CD14-positive monocyte (primary cell): ENCODE results near the gene UNC13C. TPM values are rescaled to one million over a fixed set of nuclear protein-coding genes. Genes with fewer than 3 reads are reported as not detected.

ENCODE experiments used
- DNase-seq, 3 donors: peaks; one replicate each; pipeline ENCODE4 v3.0.0-alpha.2; 2011 to 2022
- H2AFZ ChIP-seq: 2 replicates; pipeline ENCODE4 v1.6.0; 2012; ENCODE audit warnings: mild to moderate bottlenecking, low read depth, low read length, inconsistent platforms; ENCODE audit not compliant: insufficient read depth, poor library complexity, severe bottlenecking
- H3K27ac ChIP-seq, 2 donors: 1 replicate in 1 of 2; 2 replicates in 1 of 2; pipeline ENCODE4 v1.5.1; 2012 to 2013; ENCODE audit warnings: low read length in 2 of 2, control low read depth in 1 of 2, inconsistent platforms in 1 of 2, low read depth in 1 of 2, mild to moderate bottlenecking in 1 of 2
- H3K27me3 ChIP-seq, 2 donors: one replicate each; pipeline versions ENCODE4 v1.6.0 to v1.6.1; 2011 to 2013; ENCODE audit warnings: low read length in 2 of 2; ENCODE audit not compliant: control insufficient read depth in 2 of 2, insufficient read depth in 2 of 2
- H3K36me3 ChIP-seq, 2 donors: replicated peaks in 1 of 2; 1 replicate in 1 of 2; 2 replicates in 1 of 2; pipeline versions ENCODE4 v1.5.1 to v1.6.1; 2012 to 2013; ENCODE audit warnings: low read length in 2 of 2, control low read depth in 1 of 2, inconsistent platforms in 1 of 2, mild to moderate bottlenecking in 1 of 2; ENCODE audit not compliant: insufficient read depth in 2 of 2, control insufficient read depth in 1 of 2
- H3K4me1 ChIP-seq, 2 donors: 1 replicate in 1 of 2; 2 replicates in 1 of 2; pipeline versions ENCODE4 v1.5.1 to v1.6.1; 2012 to 2013; ENCODE audit warnings: low read length in 2 of 2, control low read depth in 1 of 2, inconsistent platforms in 1 of 2, mild to moderate bottlenecking in 1 of 2, moderate library complexity in 1 of 2; ENCODE audit not compliant: insufficient read depth in 2 of 2, control insufficient read depth in 1 of 2
- H3K4me2 ChIP-seq: replicated peaks from 2 replicates; pipeline ENCODE3; 2012; ENCODE audit warnings: low read length, moderate library complexity, mild to moderate bottlenecking; ENCODE audit not compliant: poor library complexity, severe bottlenecking; ENCODE audit errors: extremely low read depth
- H3K4me3 ChIP-seq, 3 experiments: fragments of 200-600 bp in 1 of 3; sonication (generic) in 1 of 3; replicated peaks in 1 of 3; 1 replicate in 2 of 3; 2 replicates in 1 of 3; pipeline ENCODE4 v1.5.1; 2011 to 2013; ENCODE audit warnings: low read length in 3 of 3, mild to moderate bottlenecking in 3 of 3, control low read depth in 2 of 3, low read depth in 2 of 3, inconsistent platforms in 1 of 3, moderate library complexity in 1 of 3
- H3K79me2 ChIP-seq: 2 replicates; pipeline ENCODE4 v1.6.0; 2012; ENCODE audit warnings: mild to moderate bottlenecking, control low read depth, inconsistent platforms, low read length, moderate library complexity; ENCODE audit not compliant: insufficient read depth
- H3K9ac ChIP-seq: 2 replicates; pipeline ENCODE4 v1.6.0; 2017; ENCODE audit warnings: low read length, mild to moderate bottlenecking; ENCODE audit not compliant: insufficient read depth, poor library complexity, severe bottlenecking
- H3K9me3 ChIP-seq, 2 donors: replicated peaks in 1 of 2; 1 replicate in 1 of 2; 2 replicates in 1 of 2; pipeline versions ENCODE4 v1.5.1 to v1.6.1; 2012 to 2013; ENCODE audit warnings: low read length in 2 of 2, control low read depth in 1 of 2; ENCODE audit not compliant: control insufficient read depth in 1 of 2, insufficient read depth in 1 of 2
- H4K20me1 ChIP-seq: 2 replicates; pipeline ENCODE4 v1.6.0; 2012; ENCODE audit warnings: mild to moderate bottlenecking, low read length, control low read depth, moderate library complexity; ENCODE audit not compliant: insufficient read depth
- H3K27ac Mint-ChIP-seq, 7 donors: one replicate each; pipeline ENCODE4 v1.8.0; 2020; ENCODE audit warnings: mild to moderate bottlenecking in 7 of 7, mixed read lengths in 7 of 7, moderate library complexity in 6 of 7, inconsistent platforms in 2 of 7
- H3K27me3 Mint-ChIP-seq, 3 donors: one replicate each; pipeline ENCODE4 v1.8.0; 2021 to 2022; ENCODE audit warnings: low read depth in 3 of 3, mild to moderate bottlenecking in 3 of 3, mixed read lengths in 3 of 3, moderate library complexity in 3 of 3, inconsistent platforms in 1 of 3
- H3K36me3 Mint-ChIP-seq, 2 donors: one replicate each; pipeline ENCODE4 v1.8.0; 2020; ENCODE audit warnings: mixed read lengths in 2 of 2, inconsistent platforms in 1 of 2, mild to moderate bottlenecking in 1 of 2
- H3K4me1 Mint-ChIP-seq: one replicate; pipeline ENCODE4 v1.8.0; 2020; ENCODE audit warnings: mild to moderate bottlenecking, mixed read lengths
- H3K4me3 Mint-ChIP-seq, 2 donors: one replicate each; pipeline ENCODE4 v1.8.0; 2020; ENCODE audit warnings: mild to moderate bottlenecking in 2 of 2, mixed read lengths in 2 of 2, moderate library complexity in 1 of 2
- H3K9me3 Mint-ChIP-seq, 7 donors: one replicate each; pipeline ENCODE4 v1.8.0; 2020 to 2022; ENCODE audit warnings: mixed read lengths in 7 of 7, mild to moderate bottlenecking in 6 of 7, moderate library complexity in 6 of 7, inconsistent platforms in 2 of 7
- WGBS: methylation state at CpG from one replicate; pipeline ENCODE4 v1.1.5; 2013; ENCODE audit warnings: missing lambda C conversion rate; ENCODE audit not compliant: insufficient coverage; 5-methylcytosine and 5-hydroxymethylcytosine counted together
- intact Hi-C, 2 donors: fragments of 100-400 bp; cut with micrococcal nuclease; formaldehyde crosslinking; loops; one replicate each; pipeline versions ENCODE4 v1.15.0 to v1.15.1; 2023
- polyA plus RNA-seq, 3 donors: library from polyadenylated mRNA; depleted of rRNA in 1 of 3; unstranded in 2 of 3; stranded (reverse) in 1 of 3; fragments of 300-500 nt in 2 of 3; fragments of >200 nt in 1 of 3; fragmentation: Illumina TruSeq in 2 of 3; gene quantifications; 1 replicate in 2 of 3; 2 replicates in 1 of 3; pipeline ENCODE4 v1.2.3, GENCODE V29; 2012 to 2021
- TF ChIP-seq, protein P1 (sequence below): fragments of 200-600 bp; IDR thresholded peaks from one replicate; pipeline ENCODE4 v1.8.0; 2022; ENCODE audit warnings: antibody characterized with exemption, mild to moderate bottlenecking

Gene UNC13C
- polyA plus RNA-seq, 3 donors: not detected

DNA sequence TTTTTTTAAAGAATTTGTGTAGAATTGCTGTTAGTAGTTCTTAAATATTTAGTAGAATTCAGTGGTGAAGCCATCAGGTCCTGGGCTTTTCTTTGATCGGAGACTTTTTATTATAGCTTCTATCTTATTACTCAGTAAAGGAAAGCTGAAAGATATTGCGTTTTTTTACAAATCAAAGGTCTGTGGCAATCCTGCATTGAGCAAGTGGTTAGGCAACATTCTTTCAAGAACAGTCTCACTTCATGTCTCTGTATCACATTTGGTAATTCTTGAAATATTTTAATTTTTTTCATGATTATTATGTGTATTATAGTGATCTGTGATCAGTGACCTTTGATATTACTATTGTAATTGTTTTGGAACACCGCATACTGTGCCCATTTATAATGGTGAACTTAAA lies 140.8 kb downstream of the UNC13C start:
- H3K27ac ChIP-seq: no peak overlapping the region
- no peaks in the 10 kb centered on the region for H3K79me2 ChIP-seq
- H3K4me2 ChIP-seq: no peak overlapping the region
- Mint-ChIP-seq H3K27ac (no peak overlapping the region), H3K4me1 (peaks cover 13% of the 10 kb centered on the region), H3K4me3 (peak overlapping the region in 1 of 2 donors; percentile 16), H3K9me3 (peaks cover 0 to 6% (median 0%) of the 10 kb centered on the region in 7 donors), H3K27me3 (no peaks in the 10 kb centered on the region), H3K36me3 (no peaks in the 10 kb centered on the region)
- no peak overlapping the region for H2AFZ ChIP-seq
- H3K9me3 ChIP-seq: no peaks in the 10 kb centered on the region
- no peaks in the 10 kb centered on the region for H3K27me3 ChIP-seq
- peaks cover 0 to 3% of the 10 kb centered on the region in 2 donors for H3K4me1 ChIP-seq
- no peak for DNase-seq
- no peaks in the 10 kb centered on the region for H3K36me3 ChIP-seq
- TF ChIP-seq, protein P1, sequence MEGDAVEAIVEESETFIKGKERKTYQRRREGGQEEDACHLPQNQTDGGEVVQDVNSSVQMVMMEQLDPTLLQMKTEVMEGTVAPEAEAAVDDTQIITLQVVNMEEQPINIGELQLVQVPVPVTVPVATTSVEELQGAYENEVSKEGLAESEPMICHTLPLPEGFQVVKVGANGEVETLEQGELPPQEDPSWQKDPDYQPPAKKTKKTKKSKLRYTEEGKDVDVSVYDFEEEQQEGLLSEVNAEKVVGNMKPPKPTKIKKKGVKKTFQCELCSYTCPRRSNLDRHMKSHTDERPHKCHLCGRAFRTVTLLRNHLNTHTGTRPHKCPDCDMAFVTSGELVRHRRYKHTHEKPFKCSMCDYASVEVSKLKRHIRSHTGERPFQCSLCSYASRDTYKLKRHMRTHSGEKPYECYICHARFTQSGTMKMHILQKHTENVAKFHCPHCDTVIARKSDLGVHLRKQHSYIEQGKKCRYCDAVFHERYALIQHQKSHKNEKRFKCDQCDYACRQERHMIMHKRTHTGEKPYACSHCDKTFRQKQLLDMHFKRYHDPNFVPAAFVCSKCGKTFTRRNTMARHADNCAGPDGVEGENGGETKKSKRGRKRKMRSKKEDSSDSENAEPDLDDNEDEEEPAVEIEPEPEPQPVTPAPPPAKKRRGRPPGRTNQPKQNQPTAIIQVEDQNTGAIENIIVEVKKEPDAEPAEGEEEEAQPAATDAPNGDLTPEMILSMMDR: no peak
- no CpG with 5 or more reads among the region's 3 CpGs for WGBS
- no peak overlapping the region for H3K9ac ChIP-seq
- no peak overlapping the region for H3K4me3 ChIP-seq
- H4K20me1 ChIP-seq: no peaks in the 10 kb centered on the region
- intact Hi-C loops: no loop called here

DNA sequence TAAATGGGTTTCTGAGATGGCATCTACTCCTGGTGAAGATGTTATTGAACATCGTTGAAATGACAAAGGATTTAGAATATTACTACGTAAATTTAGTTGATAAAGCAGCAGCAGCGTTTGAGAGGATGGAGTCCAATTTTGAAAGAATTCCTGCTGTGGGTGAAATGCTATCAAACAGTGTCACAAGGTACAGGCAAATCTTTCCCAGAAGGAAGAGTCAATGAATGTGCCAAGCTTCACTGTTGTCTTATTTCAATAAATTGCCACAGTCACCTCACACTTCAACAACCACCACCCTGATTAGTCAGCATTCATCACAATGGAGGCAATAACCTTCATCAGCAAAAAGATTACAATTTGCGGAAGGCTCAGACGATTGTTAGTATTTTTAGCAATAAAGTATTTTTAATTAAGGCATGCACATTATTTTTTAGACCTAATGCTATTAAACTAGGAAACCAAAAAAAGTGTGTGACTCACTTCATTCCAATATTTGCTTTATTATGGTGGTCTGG lies 142.8 kb downstream of the UNC13C start:
- WGBS: 100% methylated on average over 2 of the region's 5 CpGs
- no peaks in the 10 kb centered on the region for H3K79me2 ChIP-seq
- Mint-ChIP-seq H3K27me3 (no peaks in the 10 kb centered on the region), H3K36me3 (no peaks in the 10 kb centered on the region), H3K9me3 (peaks cover 0 to 6% (median 0%) of the 10 kb centered on the region in 7 donors), H3K4me1 (peaks cover 13% of the 10 kb centered on the region), H3K4me3 (no peak overlapping the region), H3K27ac (no peak overlapping the region)
- no peak overlapping the region for H2AFZ ChIP-seq
- no peak overlapping the region for H3K27ac ChIP-seq
- H3K4me3 ChIP-seq: no peak overlapping the region
- no peaks in the 10 kb centered on the region for H3K36me3 ChIP-seq
- H3K4me2 ChIP-seq: no peak overlapping the region
- no peaks in the 10 kb centered on the region for H4K20me1 ChIP-seq
- intact Hi-C loops: no loop called here
- TF ChIP-seq, protein P1: no peak
- no peak overlapping the region for H3K9ac ChIP-seq
- no peak for DNase-seq
- peaks cover 0 to 3% of the 10 kb centered on the region in 2 donors for H3K4me1 ChIP-seq
- H3K27me3 ChIP-seq: no peaks in the 10 kb centered on the region
- no peaks in the 10 kb centered on the region for H3K9me3 ChIP-seq
